HEK293 (cell line): ENCODE results near the gene ANXA2.

Experiments used
- CTCF ChIA-PET: fragments of 350-600 bp; formaldehyde crosslinking; extraction: SDS; loops from one replicate; lab custom pipeline; 2021; ENCODE audit warnings: antibody characterized with exemption; lab: Yijun Ruan, JAX
- POLR2A ChIA-PET: fragments of 300-600 bp; formaldehyde crosslinking; extraction: SDS; loops from one replicate; lab custom pipeline; 2020; ENCODE audit warnings: antibody characterized with exemption, inconsistent platforms; lab: Yijun Ruan, JAX
- H3K27ac ChIP-seq: fragments of 200-500 bp; sonication (Bioruptor generic); 2 replicates; pipeline ENCODE4 v1.5.1; 2014; ENCODE audit warnings: low read depth, low read length, control low read depth, inconsistent platforms; ENCODE audit errors: extremely low read depth
- H3K36me3 ChIP-seq, 2 experiments: fragments of 200-500 bp in 1 of 2; sonication (Bioruptor generic) in 1 of 2; 1 replicate in 1 of 2; 2 replicates in 1 of 2; pipeline ENCODE4 v1.5.1; 2014 to 2017; ENCODE audit warnings: inconsistent platforms in 2 of 2, low read length in 2 of 2; ENCODE audit not compliant: control insufficient read depth in 2 of 2, insufficient read depth in 1 of 2
- H3K4me1 ChIP-seq: fragments of 200-500 bp; sonication (Bioruptor generic); 2 replicates; pipeline ENCODE4 v1.5.1; 2014; ENCODE audit warnings: mild to moderate bottlenecking, low read length, inconsistent platforms; ENCODE audit not compliant: control insufficient read depth, insufficient read depth
- H3K4me3 ChIP-seq: 2 replicates; pipeline ENCODE4 v1.5.1; 2011; ENCODE audit warnings: low read depth, mild to moderate bottlenecking, control low read depth, low read length, moderate library complexity
- H3K9me3 ChIP-seq: fragments of 200-500 bp; sonication (Bioruptor generic); 2 replicates; pipeline ENCODE4 v1.5.1; 2014; ENCODE audit warnings: low read depth, low read length, inconsistent platforms; ENCODE audit not compliant: control insufficient read depth, insufficient read depth
- BCL11B ChIP-seq: fragments of 450-650 bp; formaldehyde crosslinking; IDR thresholded peaks from 2 replicates; pipeline ENCODE4 v1.5.1; 2016; ENCODE audit warnings: low read depth, missing biosample characterization, missing genetic modification characterization
- MYNN ChIP-seq: fragments of 450-650 bp; formaldehyde crosslinking; IDR thresholded peaks from 2 replicates; pipeline ENCODE4 v1.5.1; 2016; ENCODE audit warnings: missing biosample characterization, missing genetic modification characterization, borderline replicate concordance
- MZF1 ChIP-seq: fragments of 450-650 bp; formaldehyde crosslinking; IDR thresholded peaks from 2 replicates; pipeline ENCODE4 v1.5.1; 2017; ENCODE audit warnings: missing biosample characterization, missing genetic modification characterization, borderline replicate concordance
- OVOL3 ChIP-seq: fragments of 450-650 bp; formaldehyde crosslinking; IDR thresholded peaks from 2 replicates; pipeline ENCODE4 v1.5.1; 2016; ENCODE audit warnings: missing biosample characterization, missing genetic modification characterization
- PRDM10 ChIP-seq: fragments of 450-650 bp; formaldehyde crosslinking; IDR thresholded peaks from 2 replicates; pipeline ENCODE4 v1.5.1; 2016; ENCODE audit warnings: missing biosample characterization, missing genetic modification characterization
- WT1 ChIP-seq: fragments of 450-650 bp; formaldehyde crosslinking; IDR thresholded peaks from 2 replicates; pipeline ENCODE4 v1.5.1; 2016; ENCODE audit warnings: missing biosample characterization, missing genetic modification characterization
- ZNF18 ChIP-seq: fragments of 450-650 bp; formaldehyde crosslinking; IDR thresholded peaks from 2 replicates; pipeline ENCODE4 v1.5.1; 2016; ENCODE audit warnings: missing biosample characterization, missing genetic modification characterization
- ZNF23 ChIP-seq: fragments of 450-650 bp; formaldehyde crosslinking; IDR thresholded peaks from 2 replicates; pipeline ENCODE4 v1.5.1; 2016; ENCODE audit warnings: missing biosample characterization, missing genetic modification characterization, borderline replicate concordance
- ZNF37A ChIP-seq: fragments of 450-650 bp; IDR thresholded peaks from 2 replicates; pipeline ENCODE4 v1.5.1; 2018; ENCODE audit warnings: missing biosample characterization, missing genetic modification characterization
- ZNF449 ChIP-seq: fragments of 450-650 bp; formaldehyde crosslinking; IDR thresholded peaks from 2 replicates; pipeline ENCODE4 v1.5.1; 2017; ENCODE audit warnings: missing biosample characterization, mild to moderate bottlenecking, missing genetic modification characterization, moderate library complexity
- ZNF521 ChIP-seq: fragments of 450-650 bp; formaldehyde crosslinking; IDR thresholded peaks from 2 replicates; pipeline ENCODE4 v1.5.1; 2017; ENCODE audit warnings: missing biosample characterization, mild to moderate bottlenecking, missing genetic modification characterization
- ZNF544 ChIP-seq: fragments of 450-650 bp; formaldehyde crosslinking; IDR thresholded peaks from 2 replicates; pipeline ENCODE4 v1.5.0; 2017; ENCODE audit warnings: missing biosample characterization, missing genetic modification characterization
- ZNF654 ChIP-seq: fragments of 450-650 bp; formaldehyde crosslinking; IDR thresholded peaks from 2 replicates; pipeline ENCODE4 v1.5.1; 2016; ENCODE audit warnings: low read depth, missing biosample characterization, missing genetic modification characterization
- ZNF843 ChIP-seq: fragments of 450-650 bp; formaldehyde crosslinking; IDR thresholded peaks from 2 replicates; pipeline ENCODE4 v1.5.1; 2016; ENCODE audit warnings: missing biosample characterization, missing genetic modification characterization
- TF ChIP-seq, protein P1 (sequence below): fragments of 450-650 bp; IDR thresholded peaks from 2 replicates; pipeline ENCODE4 v1.5.1; 2018; ENCODE audit warnings: missing biosample characterization, mild to moderate bottlenecking, missing genetic modification characterization
- TF ChIP-seq, protein P2 (sequence below): fragments of 450-650 bp; formaldehyde crosslinking; IDR thresholded peaks from 2 replicates; pipeline ENCODE4 v1.5.1; 2016; ENCODE audit warnings: missing biosample characterization, missing genetic modification characterization
- TF ChIP-seq, protein P3 (sequence below): fragments of 450-650 bp; formaldehyde crosslinking; IDR thresholded peaks from 2 replicates; pipeline ENCODE4 v1.5.1; 2017; ENCODE audit warnings: missing biosample characterization, missing genetic modification characterization

Gene ANXA2

DNA sequence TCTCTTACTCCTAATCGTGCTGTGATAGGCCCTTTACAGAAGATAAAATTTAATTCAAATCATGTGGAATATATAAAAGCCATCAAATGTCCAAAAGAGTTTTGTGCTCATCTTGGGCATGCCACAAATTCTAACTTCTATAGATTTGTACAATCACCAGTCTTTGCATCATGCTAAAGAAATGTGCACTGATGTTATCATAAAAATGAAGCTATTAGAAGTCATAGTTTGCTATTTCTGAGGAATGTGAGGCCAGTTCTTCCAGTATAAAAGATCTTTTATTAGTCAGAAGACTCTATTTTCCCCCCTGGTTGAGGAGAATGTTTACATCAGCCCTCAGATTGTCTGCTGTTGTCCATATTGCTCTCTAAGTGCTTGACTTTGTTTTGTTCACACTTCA is 2.1 kb upstream of the ANXA2 start (continued):
- TF ChIP-seq, protein P1, sequence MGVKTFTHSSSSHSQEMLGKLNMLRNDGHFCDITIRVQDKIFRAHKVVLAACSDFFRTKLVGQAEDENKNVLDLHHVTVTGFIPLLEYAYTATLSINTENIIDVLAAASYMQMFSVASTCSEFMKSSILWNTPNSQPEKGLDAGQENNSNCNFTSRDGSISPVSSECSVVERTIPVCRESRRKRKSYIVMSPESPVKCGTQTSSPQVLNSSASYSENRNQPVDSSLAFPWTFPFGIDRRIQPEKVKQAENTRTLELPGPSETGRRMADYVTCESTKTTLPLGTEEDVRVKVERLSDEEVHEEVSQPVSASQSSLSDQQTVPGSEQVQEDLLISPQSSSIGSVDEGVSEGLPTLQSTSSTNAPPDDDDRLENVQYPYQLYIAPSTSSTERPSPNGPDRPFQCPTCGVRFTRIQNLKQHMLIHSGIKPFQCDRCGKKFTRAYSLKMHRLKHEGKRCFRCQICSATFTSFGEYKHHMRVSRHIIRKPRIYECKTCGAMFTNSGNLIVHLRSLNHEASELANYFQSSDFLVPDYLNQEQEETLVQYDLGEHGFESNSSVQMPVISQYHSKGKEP (tag by site-specific recombination) = no peak
- TF ChIP-seq ZNF843 (no peak), OVOL3 (tag by site-specific recombination) (no peak)

GRCh38 chr15:60399246-60399915 is 1.6 kb upstream of the ANXA2 start:
- H3K4me3 ChIP-seq = no peak overlapping the region
- POLR2A ChIA-PET = interaction anchor here (1.0 to 1.4 kb wide), 2 partner anchors 8 to 395 kb away, joined by 3 read pairs; partner anchors contain the start of gene FOXB1
- H3K27ac ChIP-seq = no peak overlapping the region
- CTCF ChIA-PET = interaction anchor here (0.7 kb wide), 1 partner anchor 89 kb away, joined by 4 read pairs; no protein-coding TSS in a partner anchor
- no peaks in the 10 kb centered on the region for H3K9me3 ChIP-seq
- peaks cover 3% of the 10 kb centered on the region for H3K4me1 ChIP-seq
- TF ChIP-seq MYNN (no peak), PRDM10 (tag by site-specific recombination) (no peak), ZNF544 (tag by site-specific recombination) (no peak), ZNF521 (tag by site-specific recombination) (no peak), ZNF449 (no peak), MZF1 (tag by site-specific recombination) (no peak), ZNF37A (tag by site-specific recombination) (no peak), BCL11B (no peak), ZNF18 (tag by site-specific recombination) (no peak), ZNF23 (tag by site-specific recombination) (no peak), WT1 (no peak), ZNF654 (no peak)
- TF ChIP-seq, protein P2, sequence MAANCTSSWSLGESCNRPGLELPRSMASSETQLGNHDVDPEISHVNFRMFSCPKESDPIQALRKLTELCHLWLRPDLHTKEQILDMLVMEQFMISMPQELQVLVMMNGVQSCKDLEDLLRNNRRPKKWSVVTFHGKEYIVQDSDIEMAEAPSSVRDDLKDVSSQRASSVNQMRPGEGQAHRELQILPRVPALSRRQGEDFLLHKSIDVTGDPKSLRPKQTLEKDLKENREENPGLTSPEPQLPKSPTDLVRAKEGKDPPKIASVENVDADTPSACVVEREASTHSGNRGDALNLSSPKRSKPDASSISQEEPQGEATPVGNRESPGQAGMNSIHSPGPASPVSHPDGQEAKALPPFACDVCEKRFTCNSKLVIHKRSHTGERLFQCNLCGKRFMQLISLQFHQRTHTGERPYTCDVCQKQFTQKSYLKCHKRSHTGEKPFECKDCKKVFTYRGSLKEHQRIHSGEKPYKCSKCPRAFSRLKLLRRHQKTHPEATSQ (tag by site-specific recombination) = no peak
- TF ChIP-seq, protein P3, sequence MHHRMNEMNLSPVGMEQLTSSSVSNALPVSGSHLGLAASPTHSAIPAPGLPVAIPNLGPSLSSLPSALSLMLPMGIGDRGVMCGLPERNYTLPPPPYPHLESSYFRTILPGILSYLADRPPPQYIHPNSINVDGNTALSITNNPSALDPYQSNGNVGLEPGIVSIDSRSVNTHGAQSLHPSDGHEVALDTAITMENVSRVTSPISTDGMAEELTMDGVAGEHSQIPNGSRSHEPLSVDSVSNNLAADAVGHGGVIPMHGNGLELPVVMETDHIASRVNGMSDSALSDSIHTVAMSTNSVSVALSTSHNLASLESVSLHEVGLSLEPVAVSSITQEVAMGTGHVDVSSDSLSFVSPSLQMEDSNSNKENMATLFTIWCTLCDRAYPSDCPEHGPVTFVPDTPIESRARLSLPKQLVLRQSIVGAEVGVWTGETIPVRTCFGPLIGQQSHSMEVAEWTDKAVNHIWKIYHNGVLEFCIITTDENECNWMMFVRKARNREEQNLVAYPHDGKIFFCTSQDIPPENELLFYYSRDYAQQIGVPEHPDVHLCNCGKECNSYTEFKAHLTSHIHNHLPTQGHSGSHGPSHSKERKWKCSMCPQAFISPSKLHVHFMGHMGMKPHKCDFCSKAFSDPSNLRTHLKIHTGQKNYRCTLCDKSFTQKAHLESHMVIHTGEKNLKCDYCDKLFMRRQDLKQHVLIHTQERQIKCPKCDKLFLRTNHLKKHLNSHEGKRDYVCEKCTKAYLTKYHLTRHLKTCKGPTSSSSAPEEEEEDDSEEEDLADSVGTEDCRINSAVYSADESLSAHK (tag by site-specific recombination) = no peak
- TF ChIP-seq, all 188 proteins: peak for 0
- peaks cover 0 to 21% of the 10 kb centered on the region in 2 experiments; a peak in 2 of 3 replicates for H3K36me3 ChIP-seq
